NCI-H1436 (cell line): Measurements from ENCODE around the gene NUP153.
"Not testable (repeated sequence)": the region's sequence is repeated elsewhere in the genome, so short reads cannot be mapped to it uniquely, and the experiment has no call there.

Experiments used
- DNase-seq: peaks from one replicate; lab custom pipeline; 2025; lab: John Stamatoyannopoulos, UW

NUP153 gene

DNA sequence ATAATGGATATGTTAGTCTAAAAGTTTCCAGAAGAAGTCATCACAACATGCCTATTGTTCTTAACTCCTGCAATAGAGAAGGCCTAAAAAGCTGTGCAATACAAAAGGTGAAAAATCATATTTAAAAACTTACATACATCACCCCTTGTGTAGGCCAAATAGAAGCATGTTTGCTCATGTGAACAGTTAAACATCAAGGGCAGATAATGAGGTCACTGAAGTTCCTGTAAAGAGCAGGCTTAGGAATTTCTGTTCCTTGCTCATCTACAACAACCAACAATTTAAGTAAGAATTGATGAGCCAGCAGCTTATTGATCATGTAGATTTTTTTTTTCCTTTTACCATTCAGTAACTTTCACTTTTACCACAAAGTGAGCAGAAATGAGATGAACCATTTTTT lies 7.5 kb upstream of the NUP153 start:
- DNase-seq = no peak

- no peak for DNase-seq
These were observed 5.9 kb upstream of the NUP153 start for GRCh38 chr6:17712576-17712975.

GRCh38 chr6:17710331-17710730 lies 3.6 kb upstream of the NUP153 start:
- no peak for DNase-seq

GRCh38 chr6:17709476-17709875 lies 2.8 kb upstream of the NUP153 start:
- DNase-seq = no peak

DNA sequence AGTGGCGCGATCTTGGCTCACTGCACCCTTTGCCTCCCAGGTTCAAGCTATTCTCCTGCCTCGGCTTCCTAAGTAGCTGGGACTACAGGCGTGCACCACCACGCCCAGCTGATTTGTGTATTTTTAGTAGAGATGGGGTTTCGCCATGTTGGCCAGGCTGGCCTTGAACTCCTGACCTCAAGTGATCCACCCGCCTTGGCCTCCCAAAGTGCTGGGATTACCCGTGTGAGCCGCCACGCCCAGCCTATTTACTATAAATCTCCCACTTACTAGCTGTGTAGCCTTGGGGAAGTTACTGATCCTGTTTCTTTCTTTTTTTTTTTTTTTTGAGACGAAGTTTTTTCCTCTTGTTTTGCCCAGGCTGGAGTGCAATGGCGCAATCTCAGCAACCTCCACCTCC lies 1.3 kb upstream of the NUP153 start:
- DNase-seq = not testable (repeated sequence)

GRCh38 chr6:17707371-17707651 lies 586 bp upstream of the NUP153 start:
- no peak for DNase-seq

DNA sequence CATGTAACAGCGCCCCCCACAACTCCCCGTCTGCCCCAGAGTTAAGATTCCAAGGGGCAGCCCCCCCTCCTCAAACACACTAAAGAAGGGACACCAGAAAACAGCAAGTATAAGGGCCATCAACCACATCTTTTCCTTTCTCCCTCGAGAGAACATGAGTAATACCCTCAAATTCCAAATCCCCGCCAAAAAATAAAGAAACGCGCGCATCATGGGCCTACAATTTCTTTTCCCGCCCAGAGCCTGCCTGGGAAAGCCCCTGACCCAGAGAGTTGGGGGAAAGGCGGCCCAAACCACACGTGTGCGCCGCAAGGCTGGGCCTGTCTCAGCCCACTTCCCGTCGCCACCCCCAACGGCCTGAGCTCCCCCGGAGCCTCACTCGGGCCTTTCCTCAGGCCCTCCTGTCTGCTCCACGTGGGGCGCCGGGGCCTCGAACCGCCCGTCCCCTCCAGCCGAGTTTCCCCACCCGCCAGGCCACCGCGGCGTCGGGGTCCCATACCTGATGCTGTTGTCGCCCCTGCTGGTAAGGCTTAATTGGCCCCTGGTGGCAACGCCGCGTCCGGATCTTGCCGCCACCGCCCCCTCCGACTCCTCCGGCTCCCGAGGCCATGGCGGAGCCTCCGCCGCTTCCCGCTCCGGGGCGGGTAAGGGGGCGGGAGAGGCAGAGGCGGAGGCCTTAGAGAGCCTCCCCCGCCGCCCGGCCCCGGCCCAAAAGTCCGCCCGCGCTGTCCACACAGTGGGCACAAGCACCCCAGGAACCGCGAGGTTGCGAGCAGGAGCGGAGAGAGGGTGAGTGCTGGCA lies 746 bp downstream of the NUP153 start:
- DNase-seq = peak; percentile 38

DNA sequence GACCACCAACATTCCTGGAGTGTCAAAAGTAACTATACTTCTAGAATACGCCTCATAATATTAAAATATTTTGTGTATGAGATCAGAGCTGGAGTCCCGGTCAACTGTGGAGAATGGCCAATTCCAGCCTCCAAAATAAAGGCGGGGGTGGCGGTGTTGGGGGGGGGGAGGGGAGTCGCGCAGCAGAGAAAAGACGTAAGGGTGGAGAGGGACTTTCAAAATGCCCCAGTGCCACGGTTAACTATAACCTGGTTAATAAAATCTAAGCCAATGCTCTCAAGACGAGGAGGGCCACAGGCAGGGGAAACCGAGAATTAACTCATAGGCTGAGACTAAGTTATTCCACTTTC lies 1.3 kb downstream of the NUP153 start:
- DNase-seq = no peak

DNA sequence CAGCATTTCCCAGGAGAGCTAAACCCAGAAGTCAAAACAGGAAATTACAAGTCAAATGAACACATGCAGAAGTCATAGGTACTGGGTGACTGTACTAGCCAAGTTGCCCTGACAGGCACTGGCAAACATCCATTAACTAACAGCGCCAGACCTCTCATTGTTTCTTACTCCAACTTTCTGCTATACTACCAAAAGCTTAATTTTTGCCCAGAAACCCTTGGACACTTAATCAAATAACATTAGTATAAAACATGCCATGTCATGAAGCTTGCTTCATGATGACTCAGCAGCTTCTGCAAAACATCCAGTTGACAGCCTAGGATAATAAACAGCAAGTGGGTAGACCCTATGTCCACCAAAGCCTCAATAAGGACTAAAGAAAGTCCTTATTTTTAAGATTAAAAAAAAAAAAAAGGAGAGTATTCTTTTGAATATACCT lies 3.5 kb downstream of the NUP153 start:
- no peak for DNase-seq

DNA sequence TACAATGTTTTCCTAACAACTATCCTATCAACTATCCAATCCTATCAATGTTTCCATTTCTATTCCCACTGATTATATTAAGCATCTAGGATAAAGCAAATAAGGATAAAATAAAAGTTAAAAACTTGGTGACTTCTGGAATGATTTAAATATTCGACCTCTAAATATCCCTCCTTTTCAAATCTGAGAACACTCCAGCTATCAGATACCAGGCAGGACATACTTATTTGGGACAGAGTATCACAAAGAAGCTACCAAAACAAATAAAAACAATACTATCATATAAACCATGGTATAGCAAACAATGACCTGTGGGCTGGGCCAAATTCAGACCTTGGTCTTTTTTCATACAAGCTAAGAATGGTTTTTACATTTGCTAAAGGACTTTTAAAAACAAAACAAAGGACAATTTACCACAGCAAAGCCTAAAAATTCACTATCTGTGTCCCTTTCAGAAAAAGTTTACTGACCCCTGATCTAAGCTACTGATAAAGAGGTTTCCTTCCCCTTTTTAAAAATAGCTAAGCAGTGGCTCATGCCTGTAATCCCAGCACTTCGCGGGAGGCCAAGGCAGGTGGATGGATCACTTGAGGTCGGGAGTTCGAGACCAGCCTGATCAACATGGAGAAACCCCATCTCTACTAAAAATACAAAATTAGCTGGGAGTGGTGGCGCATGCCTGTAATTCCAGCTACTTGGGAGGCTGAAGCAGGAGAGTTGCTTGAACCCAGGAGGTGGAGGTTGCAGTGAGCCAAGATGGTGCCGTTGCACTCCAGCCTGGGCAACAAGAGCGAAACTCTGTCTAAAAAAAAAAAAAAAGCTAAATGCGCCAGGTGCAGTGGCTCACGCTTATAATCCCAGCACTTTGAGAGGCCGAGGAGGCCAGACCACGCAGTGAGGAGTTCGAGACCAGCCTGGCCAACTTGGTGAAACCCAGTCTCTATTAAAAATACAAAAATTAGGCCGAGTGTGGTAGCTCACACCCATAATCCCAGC lies 6.0 kb downstream of the NUP153 start:
- DNase-seq = no peak

DNA sequence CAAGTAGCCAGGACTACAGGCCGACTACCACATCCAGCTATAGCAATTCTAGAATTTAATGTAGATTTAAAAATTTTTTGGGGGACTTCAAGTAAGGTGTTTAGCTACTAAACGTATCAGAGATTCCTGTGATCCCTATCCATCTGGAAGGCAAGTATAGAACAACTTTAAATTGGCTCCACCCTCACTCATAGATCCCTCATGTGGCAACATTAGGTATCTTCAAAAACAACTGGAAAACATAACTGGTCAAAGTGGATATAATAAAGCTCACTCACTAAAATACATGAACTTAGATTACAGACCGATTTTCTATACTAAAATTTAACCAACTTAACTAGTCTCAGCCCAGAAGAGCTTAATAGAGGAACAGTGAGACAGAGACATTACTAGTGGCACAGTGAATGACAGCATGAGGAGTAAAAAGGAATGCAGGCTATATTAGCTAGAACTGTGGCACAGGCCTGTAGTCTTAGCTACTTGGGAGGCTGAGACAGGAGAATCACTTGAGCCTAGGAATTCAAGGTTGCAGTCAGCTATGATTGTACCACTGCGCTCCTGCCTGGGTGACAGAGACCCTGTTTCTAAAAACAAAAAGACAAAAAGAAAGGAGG lies 14.7 kb downstream of the NUP153 start:
- DNase-seq = no peak

DNA sequence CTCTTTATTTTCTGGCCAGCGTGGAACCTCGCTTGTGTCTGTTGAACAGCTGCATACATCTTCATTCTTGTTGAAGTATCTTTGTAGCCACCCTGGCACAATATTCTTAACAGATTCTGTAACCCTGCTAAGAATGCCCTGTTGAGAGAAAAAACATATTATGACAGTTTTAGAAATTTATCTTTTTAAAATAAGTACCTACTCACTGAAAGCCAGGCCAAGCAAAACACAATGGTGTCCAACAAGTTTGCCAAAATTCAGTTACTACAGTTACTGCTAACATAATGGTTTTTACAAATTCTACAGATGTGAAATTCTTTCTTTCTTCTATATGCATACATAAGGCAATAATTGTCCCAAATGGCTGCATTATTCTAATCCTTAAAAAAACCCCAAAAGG lies 18.2 kb downstream of the NUP153 start:
- no peak for DNase-seq

- no peak for DNase-seq
These were observed 19.6 kb downstream of the NUP153 start for GRCh38 chr6:17687136-17687535.

DNA sequence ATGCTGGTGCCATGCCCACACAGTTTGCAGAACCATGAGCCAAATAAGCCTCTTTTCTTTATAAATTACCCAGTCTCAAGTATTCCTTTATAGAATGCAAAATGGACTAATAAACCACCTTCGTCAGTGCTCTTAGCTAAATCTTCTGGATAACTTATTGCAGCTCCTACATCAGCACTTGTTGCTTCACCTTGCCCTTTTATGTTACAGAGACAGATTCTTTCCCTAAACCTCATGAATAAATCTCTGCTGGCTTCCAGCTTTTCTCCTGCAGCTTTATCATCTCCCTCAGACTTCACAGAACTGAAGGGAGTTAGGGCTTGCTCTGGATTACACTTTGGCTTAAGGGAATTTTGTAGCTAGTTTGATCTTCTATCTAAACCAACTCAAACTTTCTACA lies 22.6 kb downstream of the NUP153 start:
- DNase-seq = no peak

- no peak for DNase-seq
These were observed 23.3 kb downstream of the NUP153 start for GRCh38 chr6:17683428-17683827.

GRCh38 chr6:17679726-17680125 lies 27.0 kb downstream of the NUP153 start:
- DNase-seq = no peak

DNA sequence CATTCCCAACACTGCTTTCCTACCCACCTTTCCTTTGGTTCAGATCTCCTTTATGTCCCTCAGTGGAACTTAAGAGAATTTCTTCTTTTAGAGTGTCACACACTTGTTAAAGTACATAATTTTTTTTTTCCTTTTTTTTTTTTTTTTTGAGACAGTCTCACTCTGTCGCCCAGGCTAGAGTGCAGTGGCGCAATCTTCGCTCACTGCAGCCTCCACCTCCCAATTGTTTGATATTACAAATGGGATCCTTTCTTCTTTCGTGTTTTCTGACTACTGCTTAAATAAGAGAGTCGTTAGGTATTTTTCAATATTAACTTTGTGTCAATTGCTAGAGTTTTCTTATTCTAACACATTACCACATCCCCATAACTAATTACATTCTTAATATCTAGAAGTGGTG lies 29.1 kb downstream of the NUP153 start:
- no peak for DNase-seq

DNA sequence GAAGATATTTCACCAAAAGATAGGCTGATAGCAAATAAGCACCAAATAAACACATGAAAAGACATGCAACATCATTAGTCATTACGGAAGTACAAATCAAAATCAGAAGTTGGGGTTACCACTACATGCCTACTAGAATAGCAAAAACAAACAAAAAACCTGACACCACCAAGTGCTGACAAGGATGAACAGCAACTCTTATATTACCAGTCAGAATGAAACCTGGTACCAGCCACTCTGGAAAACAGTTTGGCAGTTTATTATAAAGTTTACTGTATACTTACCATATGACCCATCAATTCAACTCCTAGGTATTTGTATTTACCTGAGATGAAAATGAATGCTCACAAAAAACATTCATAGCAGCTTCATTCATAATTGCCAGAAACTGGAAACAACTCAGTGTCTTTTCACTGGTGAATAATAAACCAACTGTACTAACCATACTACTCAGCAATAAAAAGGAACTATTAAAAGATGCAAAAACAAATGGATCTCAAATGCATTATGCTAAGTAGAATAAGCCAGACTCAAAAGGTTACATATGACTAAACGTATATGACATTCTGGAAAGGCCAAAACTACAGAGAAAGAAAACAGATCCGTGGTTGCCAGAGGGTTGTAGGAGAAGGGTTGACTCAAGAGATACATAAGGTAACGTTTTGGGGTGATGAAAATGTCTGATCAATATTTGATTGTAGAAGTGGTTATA lies 33.0 kb downstream of the NUP153 start:
- DNase-seq = no peak

DNA sequence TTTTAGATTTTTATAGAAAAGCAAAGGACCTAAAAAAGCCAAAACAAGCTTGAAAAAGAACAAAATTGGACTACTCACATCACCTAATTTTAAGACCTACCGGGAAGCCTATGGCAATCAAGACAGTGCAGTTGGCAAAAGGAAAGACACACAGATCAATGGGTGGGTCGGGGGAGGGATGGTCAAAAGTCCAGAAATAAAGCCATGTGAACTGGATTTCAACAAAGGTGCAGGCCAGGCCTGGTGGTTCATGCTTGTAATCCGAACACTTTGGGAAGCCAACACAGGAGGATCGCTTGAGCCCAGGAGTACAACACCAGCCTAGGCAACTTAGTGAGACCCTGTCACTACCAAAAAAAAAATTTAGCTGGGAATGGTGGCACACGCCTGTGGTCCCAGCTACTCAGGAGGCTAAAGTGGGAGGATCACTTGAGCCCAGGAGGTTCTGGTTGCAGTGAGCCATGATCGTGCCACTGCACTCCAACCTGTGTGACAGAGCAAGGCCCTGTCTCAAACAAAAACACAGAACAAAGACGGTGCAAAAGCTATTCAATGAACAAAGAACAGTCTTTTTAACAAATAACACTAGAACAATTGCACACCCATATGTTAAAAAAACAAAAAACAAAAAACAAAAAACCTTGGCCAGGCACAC lies 34.5 kb downstream of the NUP153 start:
- DNase-seq = no peak

- no peak for DNase-seq
These were observed 40.1 kb downstream of the NUP153 start for GRCh38 chr6:17666646-17667045.

- DNase-seq = no peak
These were observed 41.6 kb downstream of the NUP153 start for GRCh38 chr6:17665132-17665531.

DNA sequence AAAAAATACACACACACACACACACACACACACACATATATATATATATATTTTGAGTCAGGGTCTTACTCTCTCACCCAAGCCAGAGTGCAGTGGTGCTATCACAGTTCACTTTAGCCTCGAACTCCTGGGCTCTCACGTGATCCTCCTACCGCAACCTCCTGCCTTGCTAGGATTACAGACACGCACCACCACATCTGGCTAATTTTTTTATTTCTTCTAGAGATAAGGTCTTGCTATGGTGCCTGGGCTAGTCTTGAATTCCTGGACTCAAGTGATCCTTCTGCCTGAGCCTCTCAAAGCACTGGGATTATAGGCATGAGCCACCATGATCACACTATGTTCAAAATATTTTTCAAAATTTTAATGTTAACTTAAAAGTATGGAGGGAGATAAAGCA lies 43.5 kb downstream of the NUP153 start:
- no peak for DNase-seq
